Osteoblast (primary cell): ENCODE measurements around the gene TNFRSF25. TPM values are rescaled to one million over a fixed set of nuclear protein-coding genes. Genes with fewer than 3 reads are reported as not detected.
A peak's percentile ranks its signal among the peaks of the same experiment; 100 is the strongest.

Experiments
- DNase-seq: peaks from one replicate; pipeline ENCODE4 v3.0.0; 2011; ENCODE audit warnings: low spot score, mixed read lengths; ENCODE audit not compliant: insufficient read length; ENCODE audit errors: missing footprints
- H2AFZ ChIP-seq: 2 replicates; pipeline ENCODE4 v1.6.0; 2011; ENCODE audit warnings: mild to moderate bottlenecking, low read length
- H3K27ac ChIP-seq: 2 replicates; pipeline ENCODE4 v1.5.1; 2011; ENCODE audit warnings: mild to moderate bottlenecking, low read depth, low read length, moderate library complexity
- H3K27me3 ChIP-seq: 2 replicates; pipeline ENCODE4 v1.6.0; 2012; ENCODE audit warnings: mild to moderate bottlenecking, control low read depth, inconsistent platforms, low read length, moderate library complexity; ENCODE audit not compliant: insufficient read depth
- H3K36me3 ChIP-seq: 2 replicates; pipeline ENCODE4 v1.5.1; 2011; ENCODE audit warnings: mild to moderate bottlenecking, low read length, control low read depth, moderate library complexity; ENCODE audit not compliant: insufficient read depth
- H3K4me1 ChIP-seq: 2 replicates; pipeline ENCODE4 v1.5.1; 2011; ENCODE audit warnings: mild to moderate bottlenecking, low read length, control low read depth, moderate library complexity; ENCODE audit not compliant: insufficient read depth
- H3K4me2 ChIP-seq: 2 replicates; pipeline ENCODE4 v1.6.0; 2011; ENCODE audit warnings: mild to moderate bottlenecking, low read length; ENCODE audit not compliant: insufficient read depth
- H3K4me3 ChIP-seq: fragments of 200-600 bp; sonication (generic); 3 replicates; pipeline ENCODE4 v1.5.1; 2012; ENCODE audit warnings: mild to moderate bottlenecking, low read length, inconsistent platforms; ENCODE audit not compliant: insufficient read depth
- H3K79me2 ChIP-seq: 2 replicates; pipeline ENCODE4 v1.6.0; 2012; ENCODE audit warnings: mild to moderate bottlenecking, low read length, control low read depth, inconsistent platforms; ENCODE audit not compliant: insufficient read depth
- H3K9me3 ChIP-seq: 2 replicates; pipeline ENCODE4 v1.5.1; 2011; ENCODE audit warnings: low read depth, low read length, control low read depth
- H4K20me1 ChIP-seq: 2 replicates; pipeline ENCODE4 v1.6.0; 2012; ENCODE audit warnings: mild to moderate bottlenecking, low read length, control low read depth; ENCODE audit not compliant: insufficient read depth
- total RNA-seq: library from RNA; depleted of rRNA; stranded (reverse); fragments of >200 nt; gene quantifications from 2 replicates; pipeline ENCODE4 v1.2.3, GENCODE V29; 2012
- TF ChIP-seq, protein P1 (sequence below): IDR thresholded peaks from 2 replicates; pipeline ENCODE4 v1.5.1; 2011; ENCODE audit warnings: mild to moderate bottlenecking, low read depth, low read length, moderate library complexity; ENCODE audit errors: extremely low read depth

TNFRSF25 gene
- total RNA-seq, 1 donor, result 3.3 TPM

DNA sequence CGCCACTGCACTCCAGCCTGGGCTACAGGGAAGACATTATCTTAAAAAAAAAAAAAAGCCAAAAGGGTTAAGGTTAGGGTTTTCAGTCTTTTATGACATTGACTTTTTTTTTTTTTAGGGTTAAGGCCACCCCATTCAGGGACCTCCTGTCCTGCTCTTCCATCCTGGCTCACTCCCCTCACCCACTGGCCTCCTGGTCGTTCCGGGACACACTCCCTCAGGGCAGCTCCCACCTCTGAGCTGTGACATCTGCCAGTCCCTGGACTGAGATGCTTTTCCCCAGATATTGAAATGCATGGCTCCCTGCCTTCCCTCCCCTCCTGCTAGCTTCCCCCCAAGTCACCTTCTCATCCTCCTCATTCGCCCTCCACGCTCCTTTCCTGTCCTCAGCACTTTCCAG is 15.8 kb upstream of the TNFRSF25 start:
- DNase-seq, result no peak
- no peak overlapping the region for H3K4me3 ChIP-seq

DNA sequence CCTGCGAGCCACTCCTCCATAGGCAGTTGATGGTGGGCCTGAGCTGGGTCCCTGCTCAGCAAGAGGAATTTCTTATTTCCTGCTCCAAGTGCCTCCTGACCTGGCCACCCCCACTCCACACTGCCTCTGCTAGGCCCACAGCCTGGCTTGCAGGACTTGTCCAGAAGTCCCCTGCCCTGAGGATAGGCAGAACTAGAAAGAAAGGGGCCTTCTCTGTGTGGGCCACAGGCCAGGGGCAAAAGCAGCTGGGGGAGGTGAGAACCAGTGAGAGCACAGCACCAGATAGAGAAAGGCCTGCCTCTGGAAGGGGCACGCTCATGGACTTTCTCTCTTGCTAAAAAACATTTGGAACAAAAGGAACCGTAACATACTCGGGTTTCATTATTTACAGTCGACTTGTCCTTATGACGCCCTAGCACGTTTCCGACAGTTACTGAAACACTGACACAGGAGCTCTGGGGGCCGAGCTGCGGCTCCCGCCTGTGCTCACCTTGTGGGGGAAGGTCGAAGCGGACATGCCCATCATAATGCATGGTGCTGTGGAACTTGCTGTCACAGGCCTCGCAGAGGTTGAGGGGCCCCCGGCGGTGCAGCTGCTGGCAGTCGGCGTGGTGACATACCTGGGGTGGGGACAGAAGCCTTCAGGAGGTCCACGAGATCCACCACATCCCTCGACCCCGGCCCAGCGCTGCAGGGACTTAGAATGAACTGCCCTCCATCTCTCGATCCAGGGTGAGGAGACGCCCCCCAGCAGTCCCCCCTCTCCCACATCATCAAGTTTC is 11.3 kb upstream of the TNFRSF25 start:
- H3K36me3 ChIP-seq, result no peaks in the 10 kb centered on the region
- no peak overlapping the region for H3K27ac ChIP-seq
- no peaks in the 10 kb centered on the region for H3K9me3 ChIP-seq
- H3K4me3 ChIP-seq, result no peak overlapping the region
- no peaks in the 10 kb centered on the region for H3K79me2 ChIP-seq
- no peak overlapping the region for H2AFZ ChIP-seq
- DNase-seq, result no peak
- peaks cover 8% of the 10 kb centered on the region for H4K20me1 ChIP-seq
- no peaks in the 10 kb centered on the region for H3K4me1 ChIP-seq
- H3K4me2 ChIP-seq, result no peak overlapping the region
- TF ChIP-seq, protein P1, sequence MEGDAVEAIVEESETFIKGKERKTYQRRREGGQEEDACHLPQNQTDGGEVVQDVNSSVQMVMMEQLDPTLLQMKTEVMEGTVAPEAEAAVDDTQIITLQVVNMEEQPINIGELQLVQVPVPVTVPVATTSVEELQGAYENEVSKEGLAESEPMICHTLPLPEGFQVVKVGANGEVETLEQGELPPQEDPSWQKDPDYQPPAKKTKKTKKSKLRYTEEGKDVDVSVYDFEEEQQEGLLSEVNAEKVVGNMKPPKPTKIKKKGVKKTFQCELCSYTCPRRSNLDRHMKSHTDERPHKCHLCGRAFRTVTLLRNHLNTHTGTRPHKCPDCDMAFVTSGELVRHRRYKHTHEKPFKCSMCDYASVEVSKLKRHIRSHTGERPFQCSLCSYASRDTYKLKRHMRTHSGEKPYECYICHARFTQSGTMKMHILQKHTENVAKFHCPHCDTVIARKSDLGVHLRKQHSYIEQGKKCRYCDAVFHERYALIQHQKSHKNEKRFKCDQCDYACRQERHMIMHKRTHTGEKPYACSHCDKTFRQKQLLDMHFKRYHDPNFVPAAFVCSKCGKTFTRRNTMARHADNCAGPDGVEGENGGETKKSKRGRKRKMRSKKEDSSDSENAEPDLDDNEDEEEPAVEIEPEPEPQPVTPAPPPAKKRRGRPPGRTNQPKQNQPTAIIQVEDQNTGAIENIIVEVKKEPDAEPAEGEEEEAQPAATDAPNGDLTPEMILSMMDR, result no peak
- H3K27me3 ChIP-seq, result no peaks in the 10 kb centered on the region

More for the DNA sequence above, 15.8 kb upstream of the TNFRSF25 start:
- Histone ChIP-seq H3K4me1 (peaks cover 4% of the 10 kb centered on the region), H3K79me2 (no peaks in the 10 kb centered on the region), H3K27me3 (peaks cover 3% of the 10 kb centered on the region), H3K9me3 (no peaks in the 10 kb centered on the region), H4K20me1 (peaks cover 16% of the 10 kb centered on the region), H3K4me2 (no peak overlapping the region), H3K27ac (no peak overlapping the region), H2AFZ (no peak overlapping the region), H3K36me3 (no peaks in the 10 kb centered on the region)
- TF ChIP-seq, protein P1, result no peak

DNA sequence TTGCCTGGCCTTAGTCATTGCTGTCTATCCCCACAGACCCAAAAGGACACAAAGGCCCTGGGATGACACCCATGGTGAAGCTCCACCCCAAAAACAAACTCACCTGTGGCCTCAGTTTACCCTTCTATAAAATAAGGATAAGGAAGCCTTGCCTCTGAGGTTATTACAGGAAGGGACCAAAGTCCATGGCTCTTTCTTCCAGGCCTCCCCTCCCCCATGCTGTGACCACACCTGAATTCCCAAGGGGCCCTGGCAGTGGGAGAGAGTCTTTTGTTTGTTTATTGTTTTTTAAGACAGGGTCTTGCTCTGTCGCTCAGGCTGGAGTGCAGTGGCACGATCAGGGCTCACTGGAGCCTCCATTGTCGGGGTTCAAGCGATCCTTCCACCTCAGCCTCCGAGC is 10.5 kb upstream of the TNFRSF25 start:
- Histone ChIP-seq H3K4me2 (no peak overlapping the region), H3K36me3 (no peaks in the 10 kb centered on the region), H3K79me2 (no peaks in the 10 kb centered on the region), H3K4me3 (no peak overlapping the region), H3K9me3 (no peaks in the 10 kb centered on the region), H3K4me1 (no peaks in the 10 kb centered on the region), H2AFZ (no peak overlapping the region), H3K27ac (no peak overlapping the region), H3K27me3 (no peaks in the 10 kb centered on the region), H4K20me1 (peaks cover 3% of the 10 kb centered on the region)
- no peak for DNase-seq
- TF ChIP-seq, protein P1, result no peak

DNA sequence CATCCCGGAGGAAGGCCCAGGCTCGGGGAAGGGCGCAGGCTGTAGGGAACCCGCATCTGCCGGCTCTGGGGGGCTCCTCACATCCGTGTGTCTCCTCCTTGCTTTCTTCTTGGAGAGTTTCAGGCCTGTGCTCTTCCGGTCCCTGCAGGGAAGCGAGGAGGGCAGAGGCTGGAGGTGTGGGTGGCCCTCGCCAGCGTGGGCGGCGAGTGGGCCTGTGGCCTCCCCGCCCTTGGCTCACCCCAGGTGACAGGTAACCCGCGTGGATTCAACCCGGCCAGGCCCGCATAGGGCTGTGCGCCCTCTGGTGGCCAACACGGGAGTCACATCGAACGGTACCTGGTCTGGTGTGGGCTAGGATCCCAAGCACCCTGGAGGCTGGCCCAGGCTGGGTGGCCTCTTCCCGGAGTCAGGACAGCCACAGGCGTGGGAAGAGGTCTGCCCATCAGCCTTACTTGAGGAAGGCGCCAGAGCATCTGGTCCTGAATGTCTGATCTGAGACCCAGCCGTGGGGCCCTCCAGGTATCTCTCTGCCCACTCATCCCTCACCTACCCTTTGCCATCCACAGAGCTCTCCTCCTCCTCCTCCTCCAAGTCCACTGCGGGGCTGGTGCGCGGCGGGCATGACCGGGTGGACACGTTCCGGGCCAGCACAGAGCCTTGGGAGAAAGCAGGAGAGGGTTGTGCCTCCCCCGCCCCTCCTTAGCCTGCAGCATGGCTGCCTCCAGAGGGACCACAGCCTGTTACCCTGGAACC is 9.6 kb upstream of the TNFRSF25 start:
- H3K4me3 ChIP-seq, result no peak overlapping the region
- H3K4me2 ChIP-seq, result no peak overlapping the region
- no peaks in the 10 kb centered on the region for H3K9me3 ChIP-seq
- H3K27ac ChIP-seq, result no peak overlapping the region
- no peak overlapping the region for H2AFZ ChIP-seq
- H4K20me1 ChIP-seq, result peaks cover 3% of the 10 kb centered on the region
- no peaks in the 10 kb centered on the region for H3K27me3 ChIP-seq
- TF ChIP-seq, protein P1, result peak; percentile 82
- H3K4me1 ChIP-seq, result no peaks in the 10 kb centered on the region
- DNase-seq, result peak; percentile 99
- peaks cover 5% of the 10 kb centered on the region for H3K36me3 ChIP-seq
- no peaks in the 10 kb centered on the region for H3K79me2 ChIP-seq
